AG04449 (cell line): ENCODE data around the gene PSTPIP2.

Experiments used
- CTCF ChIA-PET: fragments of 350-600 bp; formaldehyde crosslinking; extraction: SDS; loops from one replicate; lab custom pipeline; 2021; ENCODE audit warnings: antibody characterized with exemption; lab: Yijun Ruan, JAX
- POLR2A ChIA-PET: fragments of 400-600, 350-600 bp; formaldehyde crosslinking; extraction: SDS; loops from one replicate; lab custom pipeline; 2020; ENCODE audit warnings: antibody characterized with exemption, inconsistent platforms; lab: Yijun Ruan, JAX
- DNase-seq: peaks from one replicate; pipeline ENCODE4 v3.0.0-alpha.2; 2010; ENCODE audit warnings: low read depth, low spot score
- H3K4me3 ChIP-seq: 2 replicates; pipeline ENCODE4 v1.5.1; 2011; ENCODE audit warnings: low read depth, mild to moderate bottlenecking, control low read depth, low read length
- CTCF ChIP-seq: IDR thresholded peaks from one replicate; pipeline ENCODE4 v1.5.1; 2011; ENCODE audit warnings: mild to moderate bottlenecking, moderate library complexity, low read length, control low read depth, inconsistent platforms; ENCODE audit not compliant: insufficient read depth; ENCODE audit errors: missing control alignments

PSTPIP2 gene

DNA sequence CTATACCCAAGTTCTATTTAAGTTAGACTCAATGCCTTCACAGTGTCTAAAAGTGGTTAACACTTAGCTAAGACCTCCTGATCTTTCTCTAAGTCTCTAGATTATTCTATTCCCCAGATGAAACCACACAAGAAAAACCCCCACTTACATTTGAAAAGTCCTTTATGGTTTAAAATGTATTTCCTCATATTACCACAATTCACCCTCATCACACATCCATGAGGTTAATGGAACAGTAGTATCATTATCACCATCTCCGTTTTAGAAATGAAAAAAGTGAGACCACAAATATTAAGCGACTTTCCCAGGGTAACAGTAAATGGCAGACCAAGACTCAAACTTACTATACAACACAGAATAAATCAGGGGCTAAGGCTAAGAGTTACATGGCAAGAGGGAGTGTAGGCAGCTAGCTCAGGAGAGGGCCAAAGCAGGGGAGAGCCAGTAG is 133.5 kb downstream of the PSTPIP2 start:
- ChIA-PET POLR2A (no interaction called here), CTCF (interaction anchor here (1.1 to 2.9 kb wide), 3 partner anchors 10 to 135 kb away, joined by 3 to 10 read pairs (median 4); no protein-coding TSS in a partner anchor)
- no peak for DNase-seq
- no peak overlapping the region for H3K4me3 ChIP-seq
- no peak for TF ChIP-seq CTCF

- no peak for TF ChIP-seq CTCF
- DNase-seq: no peak
- CTCF ChIA-PET: interaction anchor here (1.5 kb wide), 1 partner anchor 138 kb away, joined by 5 read pairs; no protein-coding TSS in a partner anchor
- no peak overlapping the region for H3K4me3 ChIP-seq
- POLR2A ChIA-PET: no interaction called here
These were observed 136.3 kb downstream of the PSTPIP2 start for GRCh38 chr18:45935591-45936335.
